Psoas muscle (tissue), 8 donors: Measurements from ENCODE around the gene DUSP6. TPM values are rescaled to one million over a fixed set of nuclear protein-coding genes. Genes with fewer than 3 reads are reported as not detected.
A peak's percentile ranks its signal among the peaks of the same experiment; 100 is the strongest.

ENCODE experiments used
- ATAC-seq, 4 donors: fragments of 200-7000 bp; cut with Tn5 transposase; one replicate each; pipeline ENCODE4 v1.9.1; 2020; ENCODE audit warnings: moderate library complexity in 3 of 4, mild to moderate bottlenecking in 2 of 4
- DNase-seq, 2 donors: peaks; one replicate each; pipeline ENCODE4 v3.0.0-alpha.2; 2020
- H3K27ac ChIP-seq: fragments of 200-600 bp; one replicate; pipeline ENCODE4 v1.8.0; 2022
- H3K27me3 ChIP-seq, 3 donors: fragments of 200-600 bp in 1 of 3; one replicate each; pipeline versions ENCODE4 v1.6.1 to v1.8.0; 2013 to 2022; ENCODE audit warnings: low read length in 2 of 3, mild to moderate bottlenecking in 2 of 3, moderate library complexity in 1 of 3; ENCODE audit not compliant: insufficient read depth in 3 of 3
- H3K36me3 ChIP-seq, 2 donors: fragments of 200-600 bp in 1 of 2; one replicate each; pipeline versions ENCODE4 v1.6.1 to v1.8.0; 2013 to 2022; ENCODE audit warnings: low read depth in 1 of 2, mild to moderate bottlenecking in 1 of 2, moderate library complexity in 1 of 2; ENCODE audit not compliant: insufficient read depth in 1 of 2
- H3K4me1 ChIP-seq: fragments of 200-600 bp; one replicate; pipeline ENCODE4 v1.8.0; 2022
- H3K4me3 ChIP-seq: fragments of 200-600 bp; one replicate; pipeline ENCODE4 v1.8.0; 2022; ENCODE audit warnings: mild to moderate bottlenecking
- H3K9me3 ChIP-seq: fragments of 200-600 bp; one replicate; pipeline ENCODE4 v1.8.0; 2022
- WGBS, 3 donors: extraction: QIAGEN DNeasy Blood & Tissue Kit; methylation state at CpG; one replicate each; pipeline versions ENCODE4 v1.1.6 to v1.1.7; 2013; 5-methylcytosine and 5-hydroxymethylcytosine counted together
- intact Hi-C, 2 donors: fragments of 100-400 bp; cut with DNase I; formaldehyde crosslinking; loops; one replicate each; pipeline versions ENCODE4 v1.11.0 to v1.14.2; 2022
- polyA plus RNA-seq, 3 donors: library from polyadenylated mRNA; stranded (reverse); fragments of 200-250 nt; gene quantifications; one replicate each; pipeline ENCODE4 v1.2.3, GENCODE V29; 2013
- total RNA-seq, 4 donors: library from RNA; stranded (reverse); fragmentation: NEBNext Ultra II Directional in 2 of 4; extraction: Animal tissue kit (Norgen Biotek cat#: 25700) in 2 of 4; gene quantifications; one replicate each; pipeline versions ENCODE4 v1.2.1 to v1.2.4, GENCODE V29; 2021 to 2023
- TF ChIP-seq, protein P1 (sequence below): fragments of 200-600 bp; IDR thresholded peaks from one replicate; pipeline ENCODE4 v1.8.0; 2022; ENCODE audit warnings: antibody characterized with exemption
- donor health status: healthy with polysubstance abuse.
- donor health status: DM: no; HTN: no; CAD: no; lungs with moderate emphysema.
- donor health status: Bipolar disorder and iron deficiency.
- donor health status: healthy.
- donor health status: DM: yes; HTN: yes; CAD: no.
- donor health status: DM: no; HTN: no; CAD: no.
- donor health status: DM: no; HTN: no; CAD: no.
- donor health status: DM: yes; HTN: yes; CAD: no.

Gene DUSP6
- total and polyA plus RNA-seq, 7 donors, result 5.0 to 27.0 (median 12.3) TPM

- peak overlapping the region; percentile 85 for H3K27ac ChIP-seq
- peak overlapping the region; percentile 77 for H3K4me3 ChIP-seq
- peaks cover 15% of the 10 kb centered on the region for H3K4me1 ChIP-seq
- intact Hi-C loops, result loop anchor here in 1 of 2 donors (10.0 kb wide), 1 partner anchor 184 kb away; no protein-coding TSS in a partner anchor
- ATAC-seq (no peak), DNase-seq (no peak)
- WGBS, 3 donors, result 41 to 47% (median 44%) methylated on average over 10 of the region's 10 CpGs
- peaks cover 0 to 14% of the 10 kb centered on the region in 2 donors for H3K36me3 ChIP-seq
- peaks cover 0 to 72% (median 27%) of the 10 kb centered on the region in 3 donors for H3K27me3 ChIP-seq
- no peaks in the 10 kb centered on the region for H3K9me3 ChIP-seq
- TF ChIP-seq, protein P1, sequence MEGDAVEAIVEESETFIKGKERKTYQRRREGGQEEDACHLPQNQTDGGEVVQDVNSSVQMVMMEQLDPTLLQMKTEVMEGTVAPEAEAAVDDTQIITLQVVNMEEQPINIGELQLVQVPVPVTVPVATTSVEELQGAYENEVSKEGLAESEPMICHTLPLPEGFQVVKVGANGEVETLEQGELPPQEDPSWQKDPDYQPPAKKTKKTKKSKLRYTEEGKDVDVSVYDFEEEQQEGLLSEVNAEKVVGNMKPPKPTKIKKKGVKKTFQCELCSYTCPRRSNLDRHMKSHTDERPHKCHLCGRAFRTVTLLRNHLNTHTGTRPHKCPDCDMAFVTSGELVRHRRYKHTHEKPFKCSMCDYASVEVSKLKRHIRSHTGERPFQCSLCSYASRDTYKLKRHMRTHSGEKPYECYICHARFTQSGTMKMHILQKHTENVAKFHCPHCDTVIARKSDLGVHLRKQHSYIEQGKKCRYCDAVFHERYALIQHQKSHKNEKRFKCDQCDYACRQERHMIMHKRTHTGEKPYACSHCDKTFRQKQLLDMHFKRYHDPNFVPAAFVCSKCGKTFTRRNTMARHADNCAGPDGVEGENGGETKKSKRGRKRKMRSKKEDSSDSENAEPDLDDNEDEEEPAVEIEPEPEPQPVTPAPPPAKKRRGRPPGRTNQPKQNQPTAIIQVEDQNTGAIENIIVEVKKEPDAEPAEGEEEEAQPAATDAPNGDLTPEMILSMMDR, result no peak
Measured at GRCh38 chr12:89348894-89349699, 3.2 kb downstream of the DUSP6 start.

DNA sequence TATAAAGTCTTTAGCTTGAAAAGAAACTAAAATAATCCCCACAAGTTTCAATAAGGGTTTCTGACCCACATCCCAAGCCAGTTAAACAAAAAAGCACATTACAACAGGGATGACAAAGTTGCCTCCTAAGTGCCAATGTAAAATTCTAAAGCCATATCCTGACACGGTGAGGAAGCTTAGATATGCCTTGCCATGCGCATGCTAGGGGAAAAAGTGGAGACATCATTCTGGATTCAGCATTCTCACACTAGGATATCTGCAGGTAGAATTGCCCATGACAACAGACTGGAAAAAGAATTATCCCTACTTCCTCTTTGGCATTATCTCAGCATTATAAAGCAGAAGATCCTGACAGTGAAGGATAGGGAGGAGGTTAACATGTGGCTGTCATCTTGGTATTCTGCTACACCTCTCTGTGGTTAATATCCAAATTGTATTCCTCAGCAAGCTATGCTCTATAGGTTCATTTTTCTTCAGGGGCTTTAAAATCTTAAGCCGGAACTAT, 4.9 kb downstream of the DUSP6 start:
- peaks cover 0 to 56% (median 20%) of the 10 kb centered on the region in 3 donors for H3K27me3 ChIP-seq
- H3K36me3 ChIP-seq, result peaks cover 0 to 14% of the 10 kb centered on the region in 2 donors
- H3K9me3 ChIP-seq, result no peaks in the 10 kb centered on the region
- no peak for DNase-seq
- intact Hi-C loops, result loop anchor here in 1 of 2 donors (2.0 to 10.0 kb wide), 2 partner anchors 135 to 183 kb away; no protein-coding TSS in a partner anchor
- peak overlapping the region; percentile 42 for H3K27ac ChIP-seq
- H3K4me3 ChIP-seq, result peak overlapping the region; percentile 77
- ATAC-seq, result no peak
- peaks cover 6% of the 10 kb centered on the region for H3K4me1 ChIP-seq
- 77 to 87% (median 78%) methylated on average over 3 of the region's 3 CpGs for WGBS, 3 donors
- TF ChIP-seq, protein P1, result no peak

GRCh38 chr12:89346741-89347324, 5.5 kb downstream of the DUSP6 start:
- TF ChIP-seq, protein P1, result no peak
- Histone ChIP-seq H3K4me3 (peak overlapping the region; percentile 77), H3K9me3 (no peaks in the 10 kb centered on the region), H3K27me3 (peaks cover 0 to 51% (median 19%) of the 10 kb centered on the region in 3 donors), H3K27ac (peak overlapping the region; percentile 42), H3K4me1 (peaks cover 6% of the 10 kb centered on the region), H3K36me3 (peaks cover 0 to 14% of the 10 kb centered on the region in 2 donors)
- intact Hi-C loops, result loop anchor here in 1 of 2 donors (2.0 to 10.0 kb wide), 2 partner anchors 134 to 182 kb away; no protein-coding TSS in a partner anchor
- 31 to 41% (median 34%) methylated on average over 8 of the region's 8 CpGs for WGBS, 3 donors
- ATAC-seq (peak in 3 of 4 donors; percentile 28 to 43 (median 43)), DNase-seq (no peak)

GRCh38 chr12:89345830-89346740, 6.2 kb downstream of the DUSP6 start:
- Histone ChIP-seq H3K9me3 (no peaks in the 10 kb centered on the region), H3K36me3 (peaks cover 0 to 14% of the 10 kb centered on the region in 2 donors), H3K4me1 (peaks cover under 1% of the 10 kb centered on the region), H3K27me3 (peaks cover 0 to 43% (median 12%) of the 10 kb centered on the region in 3 donors), H3K4me3 (peak overlapping the region; percentile 77), H3K27ac (peak overlapping the region; percentile 42)
- DNase-seq (peak; percentile 28 to 60), ATAC-seq (peak; percentile 48 to 67 (median 61))
- intact Hi-C loops, result loop anchor here in 1 of 2 donors (2.0 to 10.0 kb wide), 2 partner anchors 133 to 181 kb away; no protein-coding TSS in a partner anchor
- TF ChIP-seq, protein P1, result no peak
- 51 to 58% (median 52%) methylated on average over 10 of the region's 10 CpGs for WGBS, 3 donors
